GM18498 (cell line): Measurements from ENCODE around the gene PLCG1.
"Not testable (repeated sequence)": the region's sequence is repeated elsewhere in the genome, so short reads cannot be mapped to it uniquely, and the experiment has no call there.

Experiments
- ATAC-seq: cut with Tn5 transposase; IDR thresholded peaks from one replicate; pipeline ENCODE4 v1.9.1; 2021; ENCODE audit warnings: mild to moderate bottlenecking, moderate library complexity; ENCODE audit not compliant: unreplicated experiment

The PLCG1 gene

GRCh38 chr20:41124451-41125094, 12.8 kb upstream of the PLCG1 start:
- no peak for ATAC-seq

- ATAC-seq: no peak
Measured at GRCh38 chr20:41125530-41126457, 11.5 kb upstream of the PLCG1 start.

- no peak for ATAC-seq
Measured at GRCh38 chr20:41126719-41127118, 10.6 kb upstream of the PLCG1 start.

GRCh38 chr20:41128317-41128716, 9.0 kb upstream of the PLCG1 start:
- not testable (repeated sequence) for ATAC-seq

- ATAC-seq: peak; percentile 33
Measured at GRCh38 chr20:41131594-41132387, 5.6 kb upstream of the PLCG1 start.

DNA sequence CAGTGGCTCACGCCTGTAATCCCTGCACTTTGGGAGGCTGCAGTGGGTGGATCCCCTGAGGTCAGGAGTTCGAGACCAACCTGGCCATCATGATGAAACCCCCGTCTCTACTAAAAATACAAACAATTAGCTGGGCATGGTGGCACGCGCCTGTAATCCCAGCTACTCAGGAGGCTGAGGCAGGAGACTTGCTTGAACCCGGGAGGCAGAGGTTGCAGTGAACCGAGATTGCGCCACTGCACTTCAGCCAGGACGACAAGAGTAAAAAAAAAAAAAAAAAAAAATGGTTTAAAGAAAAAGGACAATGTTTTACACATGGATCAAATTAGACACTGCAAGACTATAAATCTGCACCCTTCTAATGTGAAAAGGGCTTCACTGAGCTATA, 5.0 kb upstream of the PLCG1 start:
- ATAC-seq: not testable (repeated sequence)

GRCh38 chr20:41133709-41134361, 3.5 kb upstream of the PLCG1 start:
- ATAC-seq: peak; percentile 47

- no peak for ATAC-seq
Measured at GRCh38 chr20:41134362-41135186, 2.8 kb upstream of the PLCG1 start.

DNA sequence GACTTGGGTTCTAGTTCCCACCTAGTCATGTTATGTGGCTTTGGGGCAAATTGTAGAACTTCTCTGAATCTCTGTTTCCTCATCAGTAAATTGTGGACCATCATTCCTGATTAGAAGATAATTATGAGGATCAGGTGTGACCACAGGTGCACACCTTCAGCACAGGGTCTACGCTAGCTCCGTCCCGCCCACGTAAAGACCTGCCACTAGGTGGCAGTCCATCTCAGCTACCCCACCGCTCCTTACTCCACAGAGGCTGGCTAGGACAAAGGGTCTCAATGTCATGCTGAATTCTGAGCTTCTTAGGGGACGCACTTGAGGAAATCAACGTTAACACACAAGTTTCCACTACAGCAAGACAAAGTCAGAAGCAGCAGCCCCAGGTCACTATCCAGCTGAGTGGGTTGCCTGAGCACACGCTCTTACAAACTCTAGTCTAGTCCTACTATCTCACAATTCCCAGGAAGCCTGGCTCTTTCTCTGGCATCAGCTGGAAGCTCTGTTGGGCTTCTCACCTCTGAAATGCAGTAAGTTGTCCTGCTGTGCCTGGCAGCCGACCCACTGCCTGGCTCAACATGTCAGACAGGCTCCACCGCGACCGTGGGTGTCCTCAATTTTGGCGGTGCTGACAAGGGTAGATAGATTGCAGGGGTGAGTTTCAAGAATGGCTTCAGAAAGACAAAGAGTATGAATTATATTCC, 2.0 kb upstream of the PLCG1 start:
- no peak for ATAC-seq

- no peak for ATAC-seq
Measured at GRCh38 chr20:41135888-41136679, 1.3 kb upstream of the PLCG1 start.

DNA sequence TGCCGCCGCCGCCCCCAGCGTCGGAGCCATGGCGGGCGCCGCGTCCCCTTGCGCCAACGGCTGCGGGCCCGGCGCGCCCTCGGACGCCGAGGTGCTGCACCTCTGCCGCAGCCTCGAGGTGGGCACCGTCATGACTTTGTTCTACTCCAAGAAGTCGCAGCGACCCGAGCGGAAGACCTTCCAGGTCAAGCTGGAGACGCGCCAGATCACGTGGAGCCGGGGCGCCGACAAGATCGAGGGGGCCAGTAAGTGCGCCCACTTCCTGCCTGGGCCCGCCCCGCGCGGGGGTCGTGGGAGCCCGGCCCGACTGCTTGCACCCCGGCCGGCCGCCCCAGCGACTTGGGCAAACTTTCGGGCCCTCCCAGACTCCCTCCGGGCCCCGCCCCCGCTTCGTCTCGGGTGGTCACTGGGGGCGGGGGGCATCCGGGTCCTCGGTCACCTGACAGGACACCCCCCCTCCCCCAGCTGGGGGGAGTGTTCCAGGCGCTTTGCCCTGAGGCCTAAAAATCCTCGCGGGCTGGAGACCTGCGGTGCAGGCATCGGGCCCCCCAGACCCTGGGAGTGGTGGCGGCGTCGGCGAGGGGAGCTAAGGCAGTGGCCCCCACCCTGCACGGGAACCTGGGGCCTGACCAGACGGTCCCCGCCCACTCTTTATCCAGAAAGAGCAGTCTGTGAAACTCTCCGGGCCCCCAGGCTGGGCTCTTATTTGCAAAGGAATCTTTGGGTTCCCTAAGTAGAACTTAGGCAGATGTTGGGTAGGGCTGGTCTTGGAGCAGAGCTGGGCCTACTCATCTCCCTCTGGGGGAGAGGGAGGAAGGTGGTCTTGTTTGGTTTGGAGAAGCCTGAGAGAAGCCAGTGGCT, 501 bp downstream of the PLCG1 start:
- peak; percentile 12 for ATAC-seq

DNA sequence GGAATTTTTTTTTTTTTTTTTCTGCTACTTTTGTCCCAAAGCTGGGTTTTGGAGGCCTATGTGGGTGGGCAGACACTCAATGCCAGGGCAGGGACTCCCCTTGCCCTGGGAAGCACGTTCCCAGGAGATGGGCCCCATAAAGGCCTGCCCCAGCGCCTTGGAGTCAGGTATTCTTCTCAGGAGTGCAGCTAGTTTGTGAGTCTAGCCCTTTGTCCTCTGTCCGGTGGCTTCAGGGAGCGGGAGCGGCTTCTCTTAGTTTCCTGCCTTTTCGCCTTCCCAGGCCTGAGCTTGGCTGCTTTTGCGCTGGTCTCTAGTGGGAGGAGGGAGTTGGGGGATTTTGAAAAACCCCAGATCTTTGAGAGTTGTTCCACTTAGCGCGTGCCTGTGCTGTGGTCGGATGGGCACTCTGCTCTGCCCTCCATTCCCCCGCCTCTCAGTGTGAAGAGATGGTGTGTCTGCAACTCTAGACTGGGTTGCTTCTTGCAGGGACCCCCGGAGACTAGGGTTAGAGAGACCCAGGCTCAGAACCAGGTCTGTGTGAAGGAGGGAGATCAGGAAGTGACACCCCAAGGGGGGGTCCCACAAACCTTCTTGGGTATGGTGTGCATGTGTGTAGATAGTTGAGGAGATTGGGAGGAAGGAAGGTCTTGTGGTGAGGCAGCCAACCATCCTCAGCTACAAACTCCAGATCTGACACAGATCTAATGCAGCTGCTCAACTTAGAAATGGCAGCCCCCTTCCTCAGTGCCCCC, 1.3 kb downstream of the PLCG1 start:
- ATAC-seq: no peak

DNA sequence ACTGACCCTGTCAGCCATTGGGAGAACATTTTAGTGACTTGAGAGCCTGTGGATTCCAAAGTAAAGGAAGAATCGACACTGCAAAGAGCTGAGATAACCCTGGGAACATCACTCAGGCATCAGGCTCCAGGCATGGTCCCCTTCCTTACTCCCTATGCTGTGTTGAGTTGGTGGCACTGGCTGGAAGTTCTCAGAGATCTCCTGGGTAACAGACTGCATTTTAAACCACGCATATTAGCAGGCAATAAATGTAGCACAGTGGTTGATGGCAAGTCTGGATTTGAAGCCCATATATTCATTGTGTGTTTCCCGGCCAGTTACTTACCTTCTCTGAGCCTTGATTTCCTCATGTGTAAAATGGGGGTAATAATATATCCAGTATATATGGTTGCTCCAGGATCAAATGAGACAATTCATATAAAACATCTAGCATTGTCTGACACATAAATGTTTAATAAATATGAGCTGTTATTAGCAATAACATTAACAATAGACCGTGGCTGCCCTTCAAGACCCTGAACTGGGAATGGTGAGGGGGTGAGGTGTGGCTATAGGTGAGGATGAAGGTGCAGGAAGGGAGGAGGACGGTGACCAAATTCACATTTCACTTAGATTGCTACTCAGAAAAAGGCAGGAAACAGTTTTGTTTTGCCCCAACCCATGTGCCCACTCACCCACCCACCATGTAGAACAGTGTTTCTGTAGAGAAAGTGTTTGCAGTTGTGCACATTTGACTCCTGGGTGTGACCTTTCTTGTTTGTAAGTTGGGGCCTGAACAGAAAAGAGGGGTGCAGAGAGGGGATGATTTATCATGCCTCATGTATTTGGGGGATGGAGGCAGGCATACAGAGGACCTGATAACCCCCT, 2.1 kb downstream of the PLCG1 start:
- no peak for ATAC-seq

GRCh38 chr20:41140226-41141133, 3.1 kb downstream of the PLCG1 start:
- no peak for ATAC-seq
